CD4-positive, alpha-beta T cell (primary cell): Measurements from ENCODE around the gene FGF9. TPM values are rescaled to one million over a fixed set of nuclear protein-coding genes. Genes with fewer than 3 reads are reported as not detected.

Experiments
- ATAC-seq: fragments of 200-7000 bp; cut with Tn5 transposase; one replicate; pipeline ENCODE4 v1.10.0; 2022; ENCODE audit warnings: mild to moderate bottlenecking; ENCODE audit not compliant: poor library complexity
- CTCF ChIA-PET: fragments of 350-600 bp; sonication (Branson Sonifier 250); formaldehyde crosslinking; loops from one replicate; lab custom pipeline; 2021; ENCODE audit warnings: antibody characterized with exemption, inconsistent platforms; lab: Charles Lee
- POLR2A ChIA-PET: fragments of 350-600 bp; sonication (Branson Sonifier 250); formaldehyde crosslinking; loops from one replicate; lab custom pipeline; 2021; ENCODE audit warnings: antibody characterized with exemption, inconsistent platforms; lab: Charles Lee
- DNase-seq, 14 experiments: peaks; one replicate each; pipeline ENCODE4 v3.0.0-alpha.2; 2013 to 2020; ENCODE audit warnings: mixed read lengths in 2 of 14
- H3K27ac ChIP-seq, 2 donors: one replicate each; pipeline versions ENCODE4 v1.5.1 to v1.7.0; 2013; ENCODE audit warnings: low read length in 2 of 2, low read depth in 1 of 2, mild to moderate bottlenecking in 1 of 2
- H3K27me3 ChIP-seq, 2 experiments: 1 replicate in 1 of 2; 2 replicates in 1 of 2; pipeline versions ENCODE4 v1.6.1 to v1.7.0; 2013; ENCODE audit warnings: low read length in 2 of 2, control low read depth in 1 of 2, mild to moderate bottlenecking in 1 of 2, moderate library complexity in 1 of 2; ENCODE audit not compliant: insufficient read depth in 2 of 2, control insufficient read depth in 1 of 2
- H3K36me3 ChIP-seq: one replicate; pipeline ENCODE4 v1.6.1; 2013; ENCODE audit warnings: low read length, control low read depth; ENCODE audit not compliant: insufficient read depth
- H3K4me1 ChIP-seq: one replicate; pipeline ENCODE4 v1.6.1; 2013; ENCODE audit warnings: low read length, control low read depth; ENCODE audit not compliant: insufficient read depth
- H3K4me3 ChIP-seq: one replicate; pipeline ENCODE4 v1.5.1; 2013; ENCODE audit warnings: mild to moderate bottlenecking, low read length, moderate library complexity
- H3K9me3 ChIP-seq, 2 experiments: 1 replicate in 1 of 2; 2 replicates in 1 of 2; pipeline versions ENCODE4 v1.6.1 to v1.7.0; 2013; ENCODE audit warnings: low read length in 2 of 2, mild to moderate bottlenecking in 2 of 2, control low read depth in 1 of 2, moderate library complexity in 1 of 2; ENCODE audit not compliant: control insufficient read depth in 1 of 2, insufficient read depth in 1 of 2
- H3K27ac Mint-ChIP-seq: one replicate; pipeline ENCODE4 v1.8.0; 2020; ENCODE audit warnings: mixed read lengths
- H3K27me3 Mint-ChIP-seq: one replicate; pipeline ENCODE4 v1.8.0; 2021; ENCODE audit warnings: mixed read lengths
- H3K36me3 Mint-ChIP-seq: one replicate; pipeline ENCODE4 v1.8.0; 2021; ENCODE audit warnings: low read depth, mixed read lengths
- H3K4me1 Mint-ChIP-seq: one replicate; pipeline ENCODE4 v1.8.0; 2021; ENCODE audit warnings: low read depth, mixed read lengths
- H3K4me3 Mint-ChIP-seq: one replicate; pipeline ENCODE4 v1.8.0; 2020; ENCODE audit warnings: mild to moderate bottlenecking, mixed read lengths
- H3K9me3 Mint-ChIP-seq: one replicate; pipeline ENCODE4 v1.8.0; 2020; ENCODE audit warnings: mixed read lengths
- intact Hi-C, 2 experiments: fragments of 100-400 bp; cut with DNase I in 1 of 2; cut with micrococcal nuclease in 1 of 2; formaldehyde crosslinking; loops; one replicate each; pipeline versions ENCODE4 v1.15.1 to v1.9.0; 2023 to 2025; cut with DNase I, micrococcal nuclease
- total RNA-seq, 174 experiments: library from RNA in 2 of 174; stranded (reverse) in 2 of 174; gene quantifications; one replicate each; pipeline ENCODE4 v1.2.3 and lab custom pipeline; 2021 to 2026
- TF ChIP-seq, protein P1 (sequence below): fragments of 200-600 bp; IDR thresholded peaks from one replicate; pipeline ENCODE4 v1.8.0; 2022; ENCODE audit warnings: antibody characterized with exemption, mild to moderate bottlenecking

FGF9 gene
- total RNA-seq, 2 experiments from 2014 or later, result 2.2 to 3.4 TPM

DNA sequence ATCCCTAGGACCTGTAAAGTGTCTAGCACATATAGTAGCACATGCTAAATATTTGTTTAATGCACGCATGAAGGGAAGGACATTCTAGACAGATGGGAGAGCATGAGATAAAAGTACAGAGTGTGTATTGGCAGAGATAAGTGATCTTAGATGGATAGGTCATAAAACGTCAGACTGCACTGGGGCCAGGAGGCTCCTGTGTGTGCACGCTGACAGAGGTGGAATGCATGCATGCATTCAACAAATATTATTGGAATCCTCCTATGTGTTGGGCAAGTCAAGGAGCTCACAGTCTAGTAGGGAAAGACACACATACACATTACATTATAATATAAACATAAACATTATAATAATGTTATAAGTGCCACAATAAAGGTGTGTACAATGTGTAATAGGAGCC, 73.3 kb downstream of the FGF9 start:
- POLR2A ChIA-PET, result no interaction called here
- intact Hi-C loops, result no loop called here
- TF ChIP-seq, protein P1, sequence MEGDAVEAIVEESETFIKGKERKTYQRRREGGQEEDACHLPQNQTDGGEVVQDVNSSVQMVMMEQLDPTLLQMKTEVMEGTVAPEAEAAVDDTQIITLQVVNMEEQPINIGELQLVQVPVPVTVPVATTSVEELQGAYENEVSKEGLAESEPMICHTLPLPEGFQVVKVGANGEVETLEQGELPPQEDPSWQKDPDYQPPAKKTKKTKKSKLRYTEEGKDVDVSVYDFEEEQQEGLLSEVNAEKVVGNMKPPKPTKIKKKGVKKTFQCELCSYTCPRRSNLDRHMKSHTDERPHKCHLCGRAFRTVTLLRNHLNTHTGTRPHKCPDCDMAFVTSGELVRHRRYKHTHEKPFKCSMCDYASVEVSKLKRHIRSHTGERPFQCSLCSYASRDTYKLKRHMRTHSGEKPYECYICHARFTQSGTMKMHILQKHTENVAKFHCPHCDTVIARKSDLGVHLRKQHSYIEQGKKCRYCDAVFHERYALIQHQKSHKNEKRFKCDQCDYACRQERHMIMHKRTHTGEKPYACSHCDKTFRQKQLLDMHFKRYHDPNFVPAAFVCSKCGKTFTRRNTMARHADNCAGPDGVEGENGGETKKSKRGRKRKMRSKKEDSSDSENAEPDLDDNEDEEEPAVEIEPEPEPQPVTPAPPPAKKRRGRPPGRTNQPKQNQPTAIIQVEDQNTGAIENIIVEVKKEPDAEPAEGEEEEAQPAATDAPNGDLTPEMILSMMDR, result no peak
- no peaks in the 10 kb centered on the region for H3K36me3 ChIP-seq
- H3K9me3 Mint-ChIP-seq, result no peaks in the 10 kb centered on the region
- DNase-seq, result no peak
- H3K9me3 ChIP-seq, result no peaks in the 10 kb centered on the region
- H3K27me3 Mint-ChIP-seq, result peaks cover 18% of the 10 kb centered on the region
- H3K4me1 ChIP-seq, result no peaks in the 10 kb centered on the region
- no peaks in the 10 kb centered on the region for H3K4me1 Mint-ChIP-seq
- no peak for ATAC-seq
- peaks cover 0 to 6% of the 10 kb centered on the region in 2 experiments for H3K27me3 ChIP-seq
- no peak overlapping the region for H3K27ac Mint-ChIP-seq
- no peak overlapping the region for H3K4me3 ChIP-seq
- H3K36me3 Mint-ChIP-seq, result no peaks in the 10 kb centered on the region
- no peak overlapping the region for H3K4me3 Mint-ChIP-seq
- CTCF ChIA-PET, result no interaction called here
- no peak overlapping the region for H3K27ac ChIP-seq

DNA sequence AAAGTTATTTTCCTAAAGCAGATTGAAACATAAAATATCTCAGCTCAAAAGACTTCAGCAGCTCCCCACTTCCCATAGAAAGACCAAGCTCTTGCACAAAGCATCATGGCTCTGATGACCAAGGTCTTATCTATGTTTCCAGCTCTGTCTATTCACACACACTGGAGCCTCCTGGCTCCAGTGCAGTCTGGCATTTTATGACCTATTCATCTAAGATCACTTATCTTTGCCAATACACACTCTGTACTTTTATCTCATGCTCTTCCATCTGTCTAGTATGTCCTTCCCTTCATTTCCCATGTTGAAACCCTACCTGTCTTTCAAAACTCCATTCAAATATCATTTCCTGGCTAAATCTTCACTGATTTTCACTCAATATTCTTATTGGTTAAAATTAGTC, 74.4 kb downstream of the FGF9 start:
- Histone ChIP-seq H3K4me1 (no peaks in the 10 kb centered on the region), H3K4me3 (no peak overlapping the region), H3K27ac (no peak overlapping the region), H3K36me3 (no peaks in the 10 kb centered on the region), H3K27me3 (peaks cover 0 to 6% of the 10 kb centered on the region in 2 experiments), H3K9me3 (peaks cover 0 to 4% of the 10 kb centered on the region in 2 experiments)
- TF ChIP-seq, protein P1, result no peak
- no peaks in the 10 kb centered on the region for H3K4me1 Mint-ChIP-seq
- H3K27me3 Mint-ChIP-seq, result peaks cover 15% of the 10 kb centered on the region
- POLR2A ChIA-PET, result no interaction called here
- no peak overlapping the region for H3K4me3 Mint-ChIP-seq
- no peak for DNase-seq
- H3K27ac Mint-ChIP-seq, result no peak overlapping the region
- H3K36me3 Mint-ChIP-seq, result no peaks in the 10 kb centered on the region
- H3K9me3 Mint-ChIP-seq, result peaks cover 2% of the 10 kb centered on the region
- CTCF ChIA-PET, result no interaction called here
- no peak for ATAC-seq
- intact Hi-C loops, result no loop called here

DNA sequence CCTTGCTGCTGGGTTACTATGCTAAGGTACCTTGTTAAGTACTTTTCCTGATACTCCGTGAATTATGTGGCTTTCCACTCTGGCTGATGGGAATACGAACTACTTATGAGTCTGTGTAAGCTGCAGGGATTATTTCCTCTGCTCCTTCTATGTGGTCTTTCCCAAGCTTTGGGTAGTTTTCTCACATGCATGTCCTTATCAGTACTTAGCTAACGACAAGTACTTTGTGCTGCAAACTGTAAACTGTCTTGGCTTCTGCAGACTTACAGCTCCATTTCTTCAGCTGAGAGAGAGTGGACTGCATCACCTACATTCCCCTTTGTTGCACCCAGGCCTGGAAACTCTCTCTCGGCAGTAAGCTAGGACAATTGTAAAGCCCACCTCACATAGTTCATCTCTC, 76.6 kb downstream of the FGF9 start:
- H3K36me3 ChIP-seq, result no peaks in the 10 kb centered on the region
- TF ChIP-seq, protein P1, result no peak
- peaks cover 0 to 6% of the 10 kb centered on the region in 2 experiments for H3K27me3 ChIP-seq
- H3K27ac ChIP-seq, result no peak overlapping the region
- DNase-seq (no peak), ATAC-seq (no peak)
- ChIA-PET CTCF (interaction anchor here (0.7 kb wide), 1 partner anchor 1344 kb away, joined by 6 read pairs; no protein-coding TSS in a partner anchor), POLR2A (no interaction called here)
- no peaks in the 10 kb centered on the region for H3K4me1 ChIP-seq
- Mint-ChIP-seq H3K9me3 (peaks cover 2% of the 10 kb centered on the region), H3K36me3 (no peaks in the 10 kb centered on the region), H3K4me3 (no peak overlapping the region), H3K27me3 (peaks cover 10% of the 10 kb centered on the region), H3K27ac (no peak overlapping the region), H3K4me1 (no peaks in the 10 kb centered on the region)
- intact Hi-C loops, result no loop called here
- H3K4me3 ChIP-seq, result no peak overlapping the region
- H3K9me3 ChIP-seq, result peaks cover 0 to 4% of the 10 kb centered on the region in 2 experiments
